Kidney glomerular epithelial cell (primary cell): Measurements from ENCODE around the gene MYOZ2.
"Not testable (repeated sequence)": the region's sequence is repeated elsewhere in the genome, so short reads cannot be mapped to it uniquely, and the experiment has no call there.

Source experiments
- DNase-seq: peaks from one replicate; lab custom pipeline; 2025; lab: John Stamatoyannopoulos, UW

The MYOZ2 gene

GRCh38 chr4:119128148-119128547 is 7.5 kb upstream of the MYOZ2 start:
- DNase-seq = no peak

GRCh38 chr4:119130365-119131065 is 5.1 kb upstream of the MYOZ2 start:
- DNase-seq = no peak

DNA sequence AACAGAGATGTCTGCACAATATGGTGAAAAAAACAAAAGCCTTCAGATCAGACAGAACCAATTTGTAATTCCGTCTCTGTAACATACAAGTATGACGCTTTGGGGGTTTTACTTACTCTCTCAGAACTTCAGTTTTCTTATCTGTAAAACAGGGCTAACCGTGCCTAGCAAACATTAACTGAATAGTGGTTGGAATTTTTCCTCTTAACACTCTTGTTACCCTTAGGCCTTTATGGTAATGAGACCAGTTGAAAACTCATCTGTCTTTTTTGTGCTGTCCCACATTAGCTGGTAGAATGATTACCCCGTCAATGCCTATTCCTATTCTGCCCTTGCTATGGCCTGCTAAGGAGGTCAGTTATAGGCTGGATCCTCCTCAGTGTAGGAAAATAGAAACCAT is 4.5 kb upstream of the MYOZ2 start:
- no peak for DNase-seq

DNA sequence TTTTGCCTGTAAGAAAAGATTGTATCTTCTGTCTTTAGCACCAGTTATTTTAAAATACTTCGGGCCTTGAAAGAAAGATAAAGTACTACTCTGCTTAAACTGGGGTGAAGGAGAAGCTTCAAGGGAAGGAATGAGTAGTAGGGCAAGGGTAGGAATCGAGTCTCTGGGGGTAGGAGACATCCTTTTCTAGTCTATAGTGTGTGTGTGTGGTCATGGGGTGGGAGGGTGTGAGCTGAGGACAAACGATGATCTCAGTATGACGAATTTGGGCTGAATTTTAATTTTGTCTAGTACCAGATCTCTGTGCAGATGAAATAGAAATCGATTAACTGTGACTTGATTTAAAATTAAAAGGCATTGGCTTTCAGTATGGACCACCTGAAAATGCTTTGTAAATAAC is 3.3 kb upstream of the MYOZ2 start:
- no peak for DNase-seq

DNA sequence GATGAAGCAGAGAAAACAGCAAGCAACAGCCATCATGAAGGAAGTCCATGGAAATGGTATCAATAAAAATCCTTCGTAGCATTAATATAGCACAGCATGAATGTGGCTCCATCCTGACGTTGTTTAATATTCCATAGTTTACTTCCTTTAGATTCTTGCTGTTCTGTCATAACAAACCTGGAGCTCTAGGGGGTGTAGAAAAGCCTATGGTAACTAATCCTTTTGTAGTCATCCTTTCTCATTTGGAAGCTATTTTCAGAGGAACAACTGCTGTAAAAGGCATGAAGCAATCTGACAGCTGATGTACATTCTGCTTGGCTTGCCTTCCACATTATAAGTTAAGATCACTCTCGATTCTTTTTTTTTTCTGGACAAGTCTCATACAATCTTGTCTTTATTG is 914 bp downstream of the MYOZ2 start:
- DNase-seq = peak; percentile 2

DNA sequence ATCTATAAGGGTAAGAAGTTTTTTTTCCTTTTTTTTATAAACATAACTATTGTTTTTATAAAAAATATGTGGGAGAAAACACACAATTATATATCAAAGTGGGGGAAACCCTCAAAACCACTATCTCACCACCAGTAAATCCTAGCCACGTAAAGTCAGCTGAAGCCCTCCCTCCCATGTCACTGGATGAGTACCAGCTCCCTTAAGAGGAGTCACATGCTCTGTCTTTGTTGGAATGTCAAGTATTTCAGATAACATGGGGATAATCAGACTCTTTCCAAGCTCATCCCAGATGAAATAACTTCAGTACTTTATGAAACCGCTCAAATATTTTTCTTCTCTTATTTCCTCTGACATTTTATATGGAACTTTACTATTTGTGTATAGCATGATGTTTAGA is 2.4 kb downstream of the MYOZ2 start:
- DNase-seq = peak; percentile 42

DNA sequence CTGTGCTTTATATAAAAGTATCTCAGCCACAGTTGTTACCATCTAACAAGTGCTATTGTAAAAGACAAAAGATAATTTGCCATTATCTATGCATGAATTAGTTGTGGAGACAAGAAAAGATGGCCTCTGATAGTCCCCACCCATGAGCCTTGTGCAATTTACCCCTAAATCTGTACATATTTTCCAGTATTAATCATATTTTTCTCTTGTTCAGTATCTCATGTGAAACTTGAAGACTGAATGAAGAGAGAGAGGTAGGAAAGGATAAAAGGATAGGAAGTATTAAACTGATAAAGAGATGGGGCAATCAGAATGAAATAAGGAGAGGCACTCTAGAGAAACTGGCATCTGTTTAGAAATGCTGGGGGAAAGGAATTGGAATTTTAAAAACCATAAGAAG is 3.7 kb downstream of the MYOZ2 start:
- no peak for DNase-seq

- DNase-seq = no peak
Measured at GRCh38 chr4:119139822-119140252, 4.2 kb downstream of the MYOZ2 start.

GRCh38 chr4:119141283-119141682 is 5.7 kb downstream of the MYOZ2 start:
- DNase-seq = not testable (repeated sequence)

DNA sequence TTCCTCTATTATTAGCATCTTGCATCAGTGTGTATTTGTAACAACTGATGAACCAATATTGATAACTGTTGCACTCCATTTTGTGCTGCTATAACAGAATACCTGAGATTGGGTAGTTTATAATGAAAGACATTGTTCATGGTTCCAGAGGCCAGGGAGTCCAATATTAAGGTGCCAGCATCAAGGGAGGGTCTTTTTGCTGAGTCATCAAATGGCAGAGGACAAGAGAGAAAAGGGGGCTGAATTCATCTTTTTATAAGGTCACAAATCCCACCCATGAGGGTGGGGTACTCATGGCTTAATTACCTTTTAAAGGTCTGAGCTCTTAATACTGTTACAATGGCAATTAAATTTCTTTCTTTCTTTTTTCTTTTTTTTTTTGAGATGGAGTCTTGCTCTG is 7.2 kb downstream of the MYOZ2 start:
- no peak for DNase-seq

DNA sequence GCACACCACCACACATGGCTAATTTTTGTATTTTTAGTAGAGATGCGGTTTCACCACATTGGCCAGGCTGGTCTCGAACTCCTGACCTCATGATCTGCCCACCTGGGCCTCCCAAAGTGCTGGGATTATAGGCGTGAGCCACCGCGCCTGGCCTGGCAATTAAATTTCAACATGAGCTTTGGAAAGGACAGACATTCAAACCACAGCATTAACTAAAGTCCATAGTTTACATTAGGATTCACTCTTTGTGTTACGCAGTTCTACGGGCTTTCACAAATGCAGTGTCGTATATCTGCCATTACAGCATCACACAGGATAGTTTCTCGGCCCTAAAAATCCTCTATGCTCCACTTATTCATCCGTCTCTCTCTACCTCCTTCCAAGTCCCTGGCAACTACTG is 7.7 kb downstream of the MYOZ2 start:
- not testable (repeated sequence) for DNase-seq

DNA sequence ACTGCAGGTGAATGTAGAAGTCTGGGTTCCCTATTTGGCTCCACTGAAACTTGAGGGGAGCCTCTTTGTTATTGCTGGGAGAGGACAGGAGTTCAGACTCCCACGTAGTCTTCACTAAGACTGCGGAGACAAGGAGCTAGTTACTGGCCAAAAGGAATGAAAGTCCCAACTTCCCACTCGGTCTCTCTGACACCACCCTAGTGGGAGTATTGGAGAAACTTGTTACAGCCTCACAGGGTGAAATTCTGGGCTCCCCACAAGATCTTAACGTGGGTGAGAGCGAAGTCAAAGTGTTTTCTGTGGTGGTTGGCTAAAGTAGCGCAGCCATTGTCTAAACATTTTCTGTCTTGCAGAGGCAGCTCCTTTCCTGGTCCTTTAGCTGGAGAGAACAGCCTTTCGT is 13.5 kb downstream of the MYOZ2 start:
- no peak for DNase-seq

DNA sequence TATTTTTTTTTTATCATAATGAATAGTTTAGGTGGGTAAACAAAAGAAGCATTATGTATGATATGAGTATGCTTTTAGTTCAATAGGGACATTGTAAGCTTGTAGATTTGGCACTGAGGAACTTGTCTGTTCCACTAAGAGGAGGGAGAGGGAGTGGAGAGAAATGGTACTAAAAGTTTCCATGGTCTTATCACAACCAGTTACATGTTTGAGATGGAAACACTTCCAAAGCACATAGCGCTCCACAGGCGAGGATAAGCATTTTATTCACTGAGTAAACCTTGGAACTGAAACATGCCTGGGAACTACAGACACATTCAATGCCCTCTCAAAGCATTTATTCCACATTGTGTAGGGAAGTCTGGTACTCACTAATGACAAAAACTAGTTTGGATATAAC is 15.5 kb downstream of the MYOZ2 start:
- no peak for DNase-seq

- DNase-seq = no peak
Measured at GRCh38 chr4:119152741-119153140, 17.1 kb downstream of the MYOZ2 start.

DNA sequence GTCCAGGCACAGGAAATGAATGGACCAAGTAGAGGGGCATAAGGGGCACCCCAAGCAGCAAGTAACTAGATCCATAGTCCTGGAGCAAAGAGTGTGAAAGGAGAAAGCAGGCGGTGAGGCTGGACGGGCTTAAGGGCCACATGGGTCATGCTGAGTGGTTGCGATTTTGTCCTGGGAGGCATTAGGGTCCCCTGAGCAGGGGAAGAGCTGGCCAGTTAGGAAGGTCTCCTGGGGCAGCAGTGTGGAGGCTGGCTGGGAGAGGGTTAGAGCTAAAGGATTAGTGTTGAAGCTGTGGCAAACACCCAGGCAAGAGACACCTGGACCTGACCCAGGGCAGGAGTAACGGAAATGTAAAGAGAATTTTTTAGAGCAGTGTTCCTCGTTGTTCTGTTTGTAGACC is 26.5 kb downstream of the MYOZ2 start:
- no peak for DNase-seq

- DNase-seq = no peak
Measured at GRCh38 chr4:119165767-119166166, 30.1 kb downstream of the MYOZ2 start.

DNA sequence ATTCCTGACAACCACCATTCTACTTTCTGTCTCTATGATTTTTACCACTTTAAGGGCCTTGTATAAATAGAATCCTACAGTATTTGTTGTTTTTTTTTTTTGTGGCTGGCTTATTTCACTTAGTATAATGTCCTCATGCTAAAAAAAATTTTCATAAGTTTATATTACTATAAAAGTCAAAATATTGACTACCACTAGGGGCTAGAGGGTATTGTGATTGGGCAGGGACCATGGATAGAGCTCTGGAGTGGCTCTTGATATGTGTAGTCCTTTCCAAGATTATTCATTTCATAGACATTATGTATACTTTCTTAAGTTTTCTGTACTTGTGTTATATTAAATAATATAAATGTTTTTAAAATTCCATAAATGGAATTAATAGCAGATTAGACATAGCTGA is 34.6 kb downstream of the MYOZ2 start:
- no peak for DNase-seq

DNA sequence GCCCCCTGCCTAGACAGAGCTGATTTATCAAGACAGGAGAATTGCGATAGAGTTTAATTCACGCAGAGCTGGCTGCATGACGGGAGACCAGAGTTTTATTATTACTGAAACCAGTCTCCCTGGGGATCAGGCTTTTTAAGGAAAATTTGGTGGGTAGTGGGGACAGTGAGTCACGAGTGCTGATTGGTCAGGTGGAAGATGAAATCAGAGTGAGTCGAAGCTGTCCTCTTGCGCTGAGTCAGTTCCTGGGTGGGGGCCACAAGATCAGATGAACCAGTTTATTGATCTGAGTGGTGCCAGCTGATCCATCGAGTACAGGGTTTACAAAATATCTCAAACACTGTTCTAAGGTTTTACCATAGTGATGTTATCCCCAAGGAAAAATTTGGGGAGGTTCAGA is 36.6 kb downstream of the MYOZ2 start:
- no peak for DNase-seq

GRCh38 chr4:119173729-119174361 is 38.2 kb downstream of the MYOZ2 start:
- DNase-seq = not testable (repeated sequence)

DNA sequence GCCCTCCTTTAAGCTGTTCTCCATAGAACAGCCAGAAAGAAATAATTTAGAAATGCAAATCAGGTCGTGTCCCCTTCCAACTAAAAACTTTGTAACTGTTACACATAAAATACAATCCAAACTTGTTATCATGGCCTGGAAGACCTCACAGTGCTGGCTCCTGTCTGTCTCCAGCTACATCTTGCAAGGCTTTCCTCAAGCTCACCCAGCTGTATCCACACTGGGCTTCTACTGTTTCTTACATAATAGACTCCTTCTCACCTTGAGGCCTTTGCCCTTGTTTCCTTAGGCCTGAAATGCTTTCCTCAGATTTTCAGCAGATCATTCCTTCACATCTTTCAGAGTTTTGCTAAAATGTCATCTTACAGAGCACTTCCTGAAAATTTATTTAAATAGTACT is 43.4 kb downstream of the MYOZ2 start:
- no peak for DNase-seq

DNA sequence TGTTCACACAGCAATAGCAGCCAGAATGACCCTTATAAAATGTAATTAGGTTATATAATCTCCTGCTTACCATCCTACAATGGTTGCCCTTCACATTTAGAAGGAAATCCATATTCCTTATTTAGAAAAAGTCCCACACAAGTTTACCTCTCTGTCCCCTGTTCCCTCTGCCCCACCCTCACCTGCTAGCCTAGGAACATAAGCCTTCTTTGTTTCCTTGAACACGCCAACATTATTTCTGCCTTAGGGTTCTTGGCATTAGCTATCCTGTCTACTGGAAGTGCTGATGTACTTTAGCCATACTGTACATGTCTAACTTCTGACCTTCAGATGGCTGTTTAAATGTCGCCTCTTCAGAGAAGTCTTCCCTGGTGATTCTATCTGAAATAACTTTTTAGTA is 48.5 kb downstream of the MYOZ2 start:
- no peak for DNase-seq

DNA sequence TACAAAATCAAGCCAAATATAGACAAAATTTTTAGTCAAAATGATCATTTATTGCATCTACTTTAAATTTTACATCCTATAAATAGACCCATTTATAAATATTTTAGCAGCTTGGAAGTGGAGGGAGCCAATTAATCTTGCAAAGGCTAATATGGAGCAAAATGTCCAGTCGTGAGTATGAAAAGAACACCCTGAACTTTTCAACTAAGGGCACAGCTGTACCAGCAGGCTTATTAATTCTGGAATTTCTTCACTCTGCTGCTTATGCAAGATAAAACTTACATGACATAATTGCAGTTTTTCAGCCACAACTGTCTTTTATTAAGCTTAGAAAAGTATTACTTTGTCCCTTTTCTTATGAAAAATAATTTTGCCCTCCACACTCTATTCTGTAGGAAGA is 54.0 kb downstream of the MYOZ2 start:
- DNase-seq = no peak

DNA sequence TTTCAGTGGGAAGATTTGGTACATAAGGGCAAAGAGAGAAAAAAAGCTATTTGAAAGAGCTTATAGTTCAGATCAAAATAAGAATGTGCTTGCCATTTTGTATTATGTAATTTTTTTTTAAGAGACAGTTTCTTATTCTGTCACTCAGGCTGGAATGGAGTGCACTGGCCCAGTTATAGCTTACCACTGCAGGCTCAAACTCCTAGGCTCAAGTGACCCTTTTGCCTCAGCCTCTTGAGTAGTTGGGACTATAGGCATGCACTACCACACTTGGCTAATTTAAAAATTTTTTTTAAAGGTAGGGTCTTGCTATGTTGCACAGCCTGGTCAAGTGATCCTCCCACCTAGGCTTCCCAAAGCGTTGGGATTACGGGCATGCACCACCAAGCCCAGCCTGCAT is 54.7 kb downstream of the MYOZ2 start:
- DNase-seq = no peak

GRCh38 chr4:119191505-119191904 is 55.9 kb downstream of the MYOZ2 start:
- DNase-seq = no peak
